SK-N-SH treated with all-trans-retinoic acid at 6 μM for 48 hours (cell line): ENCODE measurements around the gene DNAAF8.

Experiments used
- ATAC-seq: fragments of 200-7000 bp; cut with Tn5 transposase; 3 replicates; pipeline ENCODE4 v1.9.1; 2020; ENCODE audit warnings: mild to moderate bottlenecking, moderate library complexity
- ARNTL ChIP-seq: fragments of 450-650 bp; formaldehyde crosslinking; IDR thresholded peaks from 2 replicates; pipeline ENCODE4 v1.5.0; 2020; ENCODE audit warnings: low read depth, mild to moderate bottlenecking, moderate library complexity, borderline replicate concordance
- BACH2 ChIP-seq: fragments of 250-450 bp; sonication (Bioruptor Pico); IDR thresholded peaks from 2 replicates; pipeline ENCODE4 v1.9.0; 2021; ENCODE audit warnings: mild to moderate bottlenecking, borderline replicate concordance
- CSDC2 ChIP-seq: fragments of 250-450 bp; sonication (Bioruptor Pico); IDR thresholded peaks from 2 replicates; pipeline ENCODE4 v1.5.0; 2020; ENCODE audit warnings: mild to moderate bottlenecking, moderate library complexity
- ESRRG ChIP-seq: fragments of 250-450 bp; sonication (Bioruptor Pico); IDR thresholded peaks from 2 replicates; pipeline ENCODE4 v1.6.1; 2021; ENCODE audit warnings: mild to moderate bottlenecking
- GLIS3 ChIP-seq: fragments of 250-450 bp; sonication (Bioruptor Pico); IDR thresholded peaks from 2 replicates; pipeline ENCODE4 v1.5.0; 2020; ENCODE audit warnings: mild to moderate bottlenecking, moderate library complexity
- ISL1 ChIP-seq: fragments of 250-450 bp; sonication (Bioruptor Pico); IDR thresholded peaks from 2 replicates; pipeline ENCODE4 v2.1.2; 2022; ENCODE audit warnings: mild to moderate bottlenecking, moderate library complexity
- OSR1 ChIP-seq: fragments of 250-450 bp; sonication (Bioruptor Pico); IDR thresholded peaks from 2 replicates; pipeline ENCODE4 v1.8.0; 2022; ENCODE audit warnings: moderate library complexity, mild to moderate bottlenecking, inconsistent platforms
- PPARA ChIP-seq: fragments of 250-450 bp; sonication (Bioruptor Pico); IDR thresholded peaks from 2 replicates; pipeline ENCODE4 v1.5.0; 2020; ENCODE audit warnings: mild to moderate bottlenecking, borderline replicate concordance
- RARB ChIP-seq: fragments of 250-450 bp; sonication (Bioruptor Pico); IDR thresholded peaks from 2 replicates; pipeline ENCODE4 v1.8.0; 2021; ENCODE audit warnings: mild to moderate bottlenecking, moderate library complexity
- SNAI2 ChIP-seq: fragments of 250-450 bp; sonication (Bioruptor Pico); IDR thresholded peaks from 2 replicates; pipeline ENCODE4 v1.5.0; 2020; ENCODE audit warnings: mild to moderate bottlenecking, moderate library complexity
- TCF4 ChIP-seq: fragments of 250-450 bp; sonication (Bioruptor Pico); IDR thresholded peaks from 2 replicates; pipeline ENCODE4 v1.8.0; 2021; ENCODE audit warnings: mild to moderate bottlenecking, moderate library complexity, borderline replicate concordance
- TOX ChIP-seq: fragments of 250-450 bp; sonication (Bioruptor Pico); IDR thresholded peaks from 2 replicates; pipeline ENCODE4 v1.8.0; 2021; ENCODE audit warnings: mild to moderate bottlenecking, moderate library complexity, borderline replicate concordance
- ZC3H10 ChIP-seq: fragments of 250-450 bp; sonication (Bioruptor Pico); IDR thresholded peaks from 2 replicates; pipeline ENCODE4 v1.5.1; 2021; ENCODE audit warnings: mild to moderate bottlenecking, moderate library complexity
- ZFP3 ChIP-seq: fragments of 250-450 bp; sonication (Bioruptor Pico); IDR thresholded peaks from 2 replicates; pipeline ENCODE4 v1.5.0; 2020; ENCODE audit warnings: mild to moderate bottlenecking, moderate library complexity
- ZFP30 ChIP-seq: fragments of 450-650 bp; formaldehyde crosslinking; IDR thresholded peaks from 2 replicates; pipeline ENCODE4 v1.5.0; 2022; ENCODE audit warnings: mild to moderate bottlenecking, moderate library complexity
- ZNF565 ChIP-seq: fragments of 450-650 bp; formaldehyde crosslinking; conservative IDR thresholded peaks from 2 replicates; pipeline ENCODE4 v1.5.0; 2020; ENCODE audit warnings: low read depth, mild to moderate bottlenecking, moderate library complexity
- ZNF70 ChIP-seq: fragments of 450-650 bp; formaldehyde crosslinking; IDR thresholded peaks from 2 replicates; pipeline ENCODE4 v1.5.0; 2020; ENCODE audit warnings: mild to moderate bottlenecking, moderate library complexity
- ZNF8 ChIP-seq: fragments of 450-650 bp; formaldehyde crosslinking; IDR thresholded peaks from 2 replicates; pipeline ENCODE4 v1.5.0; 2020; ENCODE audit warnings: mild to moderate bottlenecking, moderate library complexity
- TF ChIP-seq, protein P1 (sequence below): fragments of 250-450 bp; sonication (Bioruptor Pico); IDR thresholded peaks from 2 replicates; pipeline ENCODE4 v1.8.0; 2020; ENCODE audit warnings: mild to moderate bottlenecking, moderate library complexity, borderline replicate concordance
- TF ChIP-seq, protein P2 (sequence below): fragments of 250-450 bp; sonication (Bioruptor Pico); IDR thresholded peaks from 2 replicates; pipeline ENCODE4 v1.5.0; 2020; ENCODE audit warnings: mild to moderate bottlenecking, moderate library complexity
- TF ChIP-seq, protein P3 (sequence below): fragments of 250-450 bp; sonication (Bioruptor Pico); IDR thresholded peaks from 2 replicates; pipeline ENCODE4 v1.5.1; 2020; ENCODE audit warnings: low read depth, mild to moderate bottlenecking, moderate library complexity
- TF ChIP-seq, protein P4 (sequence below): fragments of 250-450 bp; sonication (Bioruptor Pico); IDR thresholded peaks from 2 replicates; pipeline ENCODE4 v1.5.1; 2021; ENCODE audit warnings: mild to moderate bottlenecking, moderate library complexity
- TF ChIP-seq, protein P5 (sequence below): fragments of 250-450 bp; sonication (Bioruptor Pico); IDR thresholded peaks from 2 replicates; pipeline ENCODE4 v1.8.0; 2021; ENCODE audit warnings: low read depth, mild to moderate bottlenecking, moderate library complexity, borderline replicate concordance

Gene DNAAF8

DNA sequence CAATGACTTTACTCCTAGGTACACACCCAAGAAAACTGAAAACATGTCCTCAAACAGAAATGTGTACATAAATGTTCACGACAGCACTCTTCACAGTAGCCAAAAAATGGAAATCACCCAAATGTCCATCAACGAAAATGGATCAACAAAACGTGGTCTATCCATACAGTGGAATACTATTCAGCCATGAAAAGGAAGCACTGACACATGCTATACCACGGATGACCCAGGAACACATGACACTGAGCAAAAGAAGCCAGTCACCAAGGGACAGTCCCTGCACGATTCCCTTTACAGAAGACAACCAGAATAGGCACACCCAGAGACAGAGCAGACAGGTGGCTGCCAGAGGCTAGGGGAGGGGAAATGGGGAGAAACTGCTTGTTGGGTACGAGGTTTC, 21.4 kb downstream of the DNAAF8 start:
- no peak for TF ChIP-seq TOX
- TF ChIP-seq ZNF8 (CRISPR knock-in tag) = peak; percentile 73
- no peak for ATAC-seq

DNA sequence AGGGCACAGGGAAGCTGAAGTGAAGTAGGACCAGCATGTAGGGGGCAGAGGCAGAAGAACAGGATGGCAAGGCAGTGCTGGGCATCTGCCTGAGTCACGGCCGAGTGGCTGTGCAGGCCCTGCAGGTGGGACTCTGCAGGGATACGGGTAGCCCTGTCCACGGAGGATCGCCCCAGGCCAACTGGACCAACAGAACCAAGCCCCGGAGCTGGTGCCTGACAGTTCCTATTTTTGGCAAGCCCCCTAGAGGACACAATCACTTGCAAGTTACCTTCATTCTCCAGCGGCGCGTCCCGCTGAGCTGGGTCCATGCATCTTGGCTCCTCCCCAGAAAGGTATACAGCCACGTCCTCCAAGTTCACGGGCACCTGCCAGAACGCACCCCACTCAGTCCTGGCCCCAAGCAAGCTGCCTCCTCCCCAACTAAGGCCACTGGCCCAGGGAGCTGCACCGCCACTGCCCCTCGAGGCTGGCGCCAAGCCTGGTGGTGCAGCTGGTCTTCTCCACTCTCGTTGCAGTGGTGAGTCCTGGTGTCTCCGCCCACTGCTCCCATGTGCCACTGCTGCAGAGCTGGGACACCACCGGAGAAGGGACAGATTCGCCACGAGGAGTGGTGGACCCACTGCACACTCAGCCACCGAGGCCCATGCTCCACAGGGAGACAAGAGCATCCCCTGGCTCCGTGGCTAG, 26.0 kb downstream of the DNAAF8 start:
- TF ChIP-seq ZNF8 (CRISPR knock-in tag) (no peak), RARB (CRISPR knock-in tag) (no peak), PPARA (CRISPR knock-in tag) (no peak), GLIS3 (no peak), ZFP3 (no peak), ZFP30 (CRISPR knock-in tag) (no peak), TOX (no peak), CSDC2 (no peak), ZC3H10 (no peak)
- TF ChIP-seq, protein P1, sequence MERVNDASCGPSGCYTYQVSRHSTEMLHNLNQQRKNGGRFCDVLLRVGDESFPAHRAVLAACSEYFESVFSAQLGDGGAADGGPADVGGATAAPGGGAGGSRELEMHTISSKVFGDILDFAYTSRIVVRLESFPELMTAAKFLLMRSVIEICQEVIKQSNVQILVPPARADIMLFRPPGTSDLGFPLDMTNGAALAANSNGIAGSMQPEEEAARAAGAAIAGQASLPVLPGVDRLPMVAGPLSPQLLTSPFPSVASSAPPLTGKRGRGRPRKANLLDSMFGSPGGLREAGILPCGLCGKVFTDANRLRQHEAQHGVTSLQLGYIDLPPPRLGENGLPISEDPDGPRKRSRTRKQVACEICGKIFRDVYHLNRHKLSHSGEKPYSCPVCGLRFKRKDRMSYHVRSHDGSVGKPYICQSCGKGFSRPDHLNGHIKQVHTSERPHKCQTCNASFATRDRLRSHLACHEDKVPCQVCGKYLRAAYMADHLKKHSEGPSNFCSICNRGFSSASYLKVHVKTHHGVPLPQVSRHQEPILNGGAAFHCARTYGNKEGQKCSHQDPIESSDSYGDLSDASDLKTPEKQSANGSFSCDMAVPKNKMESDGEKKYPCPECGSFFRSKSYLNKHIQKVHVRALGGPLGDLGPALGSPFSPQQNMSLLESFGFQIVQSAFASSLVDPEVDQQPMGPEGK (CRISPR knock-in tag) = no peak
- TF ChIP-seq, protein P2, sequence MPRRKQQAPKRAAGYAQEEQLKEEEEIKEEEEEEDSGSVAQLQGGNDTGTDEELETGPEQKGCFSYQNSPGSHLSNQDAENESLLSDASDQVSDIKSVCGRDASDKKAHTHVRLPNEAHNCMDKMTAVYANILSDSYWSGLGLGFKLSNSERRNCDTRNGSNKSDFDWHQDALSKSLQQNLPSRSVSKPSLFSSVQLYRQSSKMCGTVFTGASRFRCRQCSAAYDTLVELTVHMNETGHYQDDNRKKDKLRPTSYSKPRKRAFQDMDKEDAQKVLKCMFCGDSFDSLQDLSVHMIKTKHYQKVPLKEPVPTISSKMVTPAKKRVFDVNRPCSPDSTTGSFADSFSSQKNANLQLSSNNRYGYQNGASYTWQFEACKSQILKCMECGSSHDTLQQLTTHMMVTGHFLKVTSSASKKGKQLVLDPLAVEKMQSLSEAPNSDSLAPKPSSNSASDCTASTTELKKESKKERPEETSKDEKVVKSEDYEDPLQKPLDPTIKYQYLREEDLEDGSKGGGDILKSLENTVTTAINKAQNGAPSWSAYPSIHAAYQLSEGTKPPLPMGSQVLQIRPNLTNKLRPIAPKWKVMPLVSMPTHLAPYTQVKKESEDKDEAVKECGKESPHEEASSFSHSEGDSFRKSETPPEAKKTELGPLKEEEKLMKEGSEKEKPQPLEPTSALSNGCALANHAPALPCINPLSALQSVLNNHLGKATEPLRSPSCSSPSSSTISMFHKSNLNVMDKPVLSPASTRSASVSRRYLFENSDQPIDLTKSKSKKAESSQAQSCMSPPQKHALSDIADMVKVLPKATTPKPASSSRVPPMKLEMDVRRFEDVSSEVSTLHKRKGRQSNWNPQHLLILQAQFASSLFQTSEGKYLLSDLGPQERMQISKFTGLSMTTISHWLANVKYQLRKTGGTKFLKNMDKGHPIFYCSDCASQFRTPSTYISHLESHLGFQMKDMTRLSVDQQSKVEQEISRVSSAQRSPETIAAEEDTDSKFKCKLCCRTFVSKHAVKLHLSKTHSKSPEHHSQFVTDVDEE (CRISPR knock-in tag) = no peak
- ATAC-seq = no peak

DNA sequence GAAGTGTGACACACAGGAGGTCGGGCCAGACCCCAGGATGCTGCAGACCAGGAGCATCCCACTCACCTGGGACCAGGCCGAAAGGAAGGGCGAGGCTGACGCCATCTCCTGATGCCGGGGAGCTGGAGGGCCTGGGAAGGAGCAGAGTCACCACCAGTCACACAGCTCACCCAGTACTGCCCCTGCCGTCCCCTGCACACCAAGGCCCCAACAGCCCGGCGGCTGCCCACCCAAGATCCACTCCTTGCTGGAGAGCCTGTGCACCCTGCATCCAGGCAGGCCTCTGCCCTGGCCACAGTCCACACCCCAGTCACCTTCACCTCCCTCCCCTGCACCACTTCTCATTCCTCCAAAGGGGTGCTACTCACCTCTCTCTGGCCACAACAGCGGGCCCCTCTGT, 27.9 kb downstream of the DNAAF8 start:
- no peak for TF ChIP-seq SNAI2 (CRISPR knock-in tag)
- TF ChIP-seq TOX = no peak
- no peak for TF ChIP-seq ARNTL
- no peak for TF ChIP-seq TCF4 (CRISPR knock-in tag)
- TF ChIP-seq, protein P3, sequence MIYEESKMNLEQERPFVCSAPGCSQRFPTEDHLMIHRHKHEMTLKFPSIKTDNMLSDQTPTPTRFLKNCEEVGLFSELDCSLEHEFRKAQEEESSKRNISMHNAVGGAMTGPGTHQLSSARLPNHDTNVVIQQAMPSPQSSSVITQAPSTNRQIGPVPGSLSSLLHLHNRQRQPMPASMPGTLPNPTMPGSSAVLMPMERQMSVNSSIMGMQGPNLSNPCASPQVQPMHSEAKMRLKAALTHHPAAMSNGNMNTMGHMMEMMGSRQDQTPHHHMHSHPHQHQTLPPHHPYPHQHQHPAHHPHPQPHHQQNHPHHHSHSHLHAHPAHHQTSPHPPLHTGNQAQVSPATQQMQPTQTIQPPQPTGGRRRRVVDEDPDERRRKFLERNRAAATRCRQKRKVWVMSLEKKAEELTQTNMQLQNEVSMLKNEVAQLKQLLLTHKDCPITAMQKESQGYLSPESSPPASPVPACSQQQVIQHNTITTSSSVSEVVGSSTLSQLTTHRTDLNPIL (CRISPR knock-in tag) = no peak
- TF ChIP-seq GLIS3 = no peak
- TF ChIP-seq ISL1 (CRISPR knock-in tag) = no peak
- no peak for TF ChIP-seq ESRRG
- TF ChIP-seq, protein P4, sequence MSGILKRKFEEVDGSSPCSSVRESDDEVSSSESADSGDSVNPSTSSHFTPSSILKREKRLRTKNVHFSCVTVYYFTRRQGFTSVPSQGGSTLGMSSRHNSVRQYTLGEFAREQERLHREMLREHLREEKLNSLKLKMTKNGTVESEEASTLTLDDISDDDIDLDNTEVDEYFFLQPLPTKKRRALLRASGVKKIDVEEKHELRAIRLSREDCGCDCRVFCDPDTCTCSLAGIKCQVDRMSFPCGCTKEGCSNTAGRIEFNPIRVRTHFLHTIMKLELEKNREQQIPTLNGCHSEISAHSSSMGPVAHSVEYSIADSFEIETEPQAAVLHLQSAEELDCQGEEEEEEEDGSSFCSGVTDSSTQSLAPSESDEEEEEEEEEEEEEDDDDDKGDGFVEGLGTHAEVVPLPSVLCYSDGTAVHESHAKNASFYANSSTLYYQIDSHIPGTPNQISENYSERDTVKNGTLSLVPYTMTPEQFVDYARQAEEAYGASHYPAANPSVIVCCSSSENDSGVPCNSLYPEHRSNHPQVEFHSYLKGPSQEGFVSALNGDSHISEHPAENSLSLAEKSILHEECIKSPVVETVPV (CRISPR knock-in tag) = no peak
- TF ChIP-seq ZFP30 (CRISPR knock-in tag) = no peak
- no peak for TF ChIP-seq OSR1 (CRISPR knock-in tag)
- TF ChIP-seq, protein P1 (CRISPR knock-in tag) = no peak
- TF ChIP-seq, protein P5, sequence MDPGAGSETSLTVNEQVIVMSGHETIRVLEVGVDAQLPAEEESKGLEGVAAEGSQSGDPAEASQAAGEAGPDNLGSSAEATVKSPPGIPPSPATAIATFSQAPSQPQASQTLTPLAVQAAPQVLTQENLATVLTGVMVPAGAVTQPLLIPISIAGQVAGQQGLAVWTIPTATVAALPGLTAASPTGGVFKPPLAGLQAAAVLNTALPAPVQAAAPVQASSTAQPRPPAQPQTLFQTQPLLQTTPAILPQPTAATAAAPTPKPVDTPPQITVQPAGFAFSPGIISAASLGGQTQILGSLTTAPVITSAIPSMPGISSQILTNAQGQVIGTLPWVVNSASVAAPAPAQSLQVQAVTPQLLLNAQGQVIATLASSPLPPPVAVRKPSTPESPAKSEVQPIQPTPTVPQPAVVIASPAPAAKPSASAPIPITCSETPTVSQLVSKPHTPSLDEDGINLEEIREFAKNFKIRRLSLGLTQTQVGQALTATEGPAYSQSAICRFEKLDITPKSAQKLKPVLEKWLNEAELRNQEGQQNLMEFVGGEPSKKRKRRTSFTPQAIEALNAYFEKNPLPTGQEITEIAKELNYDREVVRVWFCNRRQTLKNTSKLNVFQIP = no peak
- TF ChIP-seq BACH2 (CRISPR knock-in tag) = no peak
- no peak for TF ChIP-seq ZFP3
- TF ChIP-seq, protein P2 (CRISPR knock-in tag) = no peak
- TF ChIP-seq ZNF565 = no peak
- no peak for TF ChIP-seq RARB (CRISPR knock-in tag)
- no peak for TF ChIP-seq ZNF70 (CRISPR knock-in tag)
- no peak for TF ChIP-seq ZC3H10
- ATAC-seq = no peak
